WI38 (cell line): ENCODE measurements around the gene ELP4.

ENCODE experiments used
- H3K4me3 ChIP-seq: 2 replicates; pipeline ENCODE4 v1.5.1; 2011; ENCODE audit warnings: low read depth, mild to moderate bottlenecking, control low read depth, low read length
- CTCF ChIP-seq: IDR thresholded peaks from 2 replicates; pipeline ENCODE4 v1.5.1; 2012; ENCODE audit warnings: low read depth, mild to moderate bottlenecking, control low read depth, low read length

The ELP4 gene

GRCh38 chr11:31601635-31602282 is 92.2 kb downstream of the ELP4 start:
- H3K4me3 ChIP-seq: no peak overlapping the region
- TF ChIP-seq CTCF: no peak

- no peak for TF ChIP-seq CTCF
- no peak overlapping the region for H3K4me3 ChIP-seq
Observed at GRCh38 chr11:31606893-31607292, 97.3 kb downstream of the ELP4 start.

GRCh38 chr11:31607914-31608313 is 98.3 kb downstream of the ELP4 start:
- no peak overlapping the region for H3K4me3 ChIP-seq
- no peak for TF ChIP-seq CTCF

- no peak overlapping the region for H3K4me3 ChIP-seq
- no peak for TF ChIP-seq CTCF
Observed at GRCh38 chr11:31608995-31609394, 99.4 kb downstream of the ELP4 start.

GRCh38 chr11:31610544-31610943 is 101.0 kb downstream of the ELP4 start:
- H3K4me3 ChIP-seq: no peak overlapping the region
- TF ChIP-seq CTCF: no peak

- TF ChIP-seq CTCF: no peak
Observed at GRCh38 chr11:31617246-31617645, 107.7 kb downstream of the ELP4 start.

GRCh38 chr11:31619980-31620379 is 110.4 kb downstream of the ELP4 start:
- no peak for TF ChIP-seq CTCF

More at GRCh38 chr11:31617246-31617645, 107.7 kb downstream of the ELP4 start:
- H3K4me3 ChIP-seq: no peak overlapping the region

More at GRCh38 chr11:31619980-31620379, 110.4 kb downstream of the ELP4 start:
- H3K4me3 ChIP-seq: no peak overlapping the region
